ENCODE data around the gene MIER1.

The MIER1 gene

GRCh38 chr1:66930823-66931174 is 6.0 kb downstream of the MIER1 start:
- H4K20me1 ChIP-seq (ENCODE audit: low read depth, low read length): peaks cover 38% of the 10 kb centered on the region
- TF ChIP-seq CTCF (IDR thresholded peaks at IDR 0.05; ENCODE audit: insufficient read depth, low read length, poor library complexity, severe bottlenecking): no peak
- no peak for TF ChIP-seq EZH2phosphoT487 (conservative IDR thresholded peaks at IDR 0.05; ENCODE audit: low read length)

GRCh38 chr1:66931590-66931989 is 6.8 kb downstream of the MIER1 start:
- peak overlapping the region; percentile 91 for H3K9ac ChIP-seq (ENCODE audit: low read length)
- H2AFZ ChIP-seq (ENCODE audit: low read depth, low read length, severe bottlenecking): no peak overlapping the region
- no peak for TF ChIP-seq CTCF (IDR thresholded peaks at IDR 0.05; ENCODE audit: insufficient read depth, low read length, poor library complexity, severe bottlenecking)
- no peak for TF ChIP-seq EZH2phosphoT487 (conservative IDR thresholded peaks at IDR 0.05; ENCODE audit: low read length)
- H3K36me3 ChIP-seq (ENCODE audit: low read length): peaks cover 3% of the 10 kb centered on the region; the same call in 1 of the 2 replicates
- H3K27me3 ChIP-seq (ENCODE audit: low read length): no peaks in the 10 kb centered on the region
- no peaks in the 10 kb centered on the region for H3K9me3 ChIP-seq (ENCODE audit: insufficient read depth, low read length)
- peak overlapping the region; percentile 94 for H3K4me3 ChIP-seq (ENCODE audit: insufficient read depth, low read length, poor library complexity, severe bottlenecking)
- H3K27ac ChIP-seq (ENCODE audit: low read depth, low read length): no peak overlapping the region; the same call in 1 of the 2 replicates
- H3K4me2 ChIP-seq (ENCODE audit: low read depth, low read length, poor library complexity, severe bottlenecking): peak overlapping the region; percentile 96
- peaks cover 29% of the 10 kb centered on the region for H3F3A ChIP-seq (ENCODE audit: insufficient read depth)
- peaks cover 86% of the 10 kb centered on the region for H3K79me2 ChIP-seq (ENCODE audit: insufficient read depth, low read length)
- peaks cover 39% of the 10 kb centered on the region for H4K20me1 ChIP-seq (ENCODE audit: low read depth, low read length)
- no peaks in the 10 kb centered on the region for H3K9me2 ChIP-seq (replicated peaks; ENCODE audit: insufficient read depth, low read length)

More at GRCh38 chr1:66930823-66931174, 6.0 kb downstream of the MIER1 start:
- Histone ChIP-seq H3K9ac (ENCODE audit: low read length) (peak overlapping the region; percentile 91), H3K4me2 (ENCODE audit: low read depth, low read length, poor library complexity, severe bottlenecking) (peak overlapping the region; percentile 96), H3K9me3 (ENCODE audit: insufficient read depth, low read length) (no peaks in the 10 kb centered on the region), H3K36me3 (ENCODE audit: low read length) (peaks cover 3% of the 10 kb centered on the region; the same call in 1 of the 2 replicates), H2AFZ (ENCODE audit: low read depth, low read length, severe bottlenecking) (peak overlapping the region; percentile 68), H3K27me3 (ENCODE audit: low read length) (no peaks in the 10 kb centered on the region), H3K4me3 (ENCODE audit: insufficient read depth, low read length, poor library complexity, severe bottlenecking) (peak overlapping the region; percentile 94), H3K9me2 (replicated peaks; ENCODE audit: insufficient read depth, low read length) (no peaks in the 10 kb centered on the region), H3K27ac (ENCODE audit: low read depth, low read length) (peak overlapping the region; percentile 80), H3K79me2 (ENCODE audit: insufficient read depth, low read length) (peaks cover 86% of the 10 kb centered on the region), H3F3A (ENCODE audit: insufficient read depth) (peaks cover 33% of the 10 kb centered on the region)

- Histone ChIP-seq H3K79me2 (ENCODE audit: insufficient read depth, low read length) (peaks cover 86% of the 10 kb centered on the region), H3F3A (ENCODE audit: insufficient read depth) (peaks cover 23% of the 10 kb centered on the region), H3K27me3 (ENCODE audit: low read length) (no peaks in the 10 kb centered on the region), H3K27ac (ENCODE audit: low read depth, low read length) (peak overlapping the region; percentile 4; the same call in 1 of the 2 replicates), H3K9me3 (ENCODE audit: insufficient read depth, low read length) (no peaks in the 10 kb centered on the region), H2AFZ (ENCODE audit: low read depth, low read length, severe bottlenecking) (no peak overlapping the region), H3K9me2 (replicated peaks; ENCODE audit: insufficient read depth, low read length) (no peaks in the 10 kb centered on the region), H3K9ac (ENCODE audit: low read length) (peak overlapping the region; percentile 26; the same call in 1 of the 2 replicates), H4K20me1 (ENCODE audit: low read depth, low read length) (peaks cover 39% of the 10 kb centered on the region), H3K36me3 (ENCODE audit: low read length) (peaks cover 3% of the 10 kb centered on the region; the same call in 1 of the 2 replicates), H3K4me3 (ENCODE audit: insufficient read depth, low read length, poor library complexity, severe bottlenecking) (peak overlapping the region; percentile 94), H3K4me2 (ENCODE audit: low read depth, low read length, poor library complexity, severe bottlenecking) (peak overlapping the region; percentile 96)
- TF ChIP-seq EZH2phosphoT487 (conservative IDR thresholded peaks at IDR 0.05; ENCODE audit: low read length): no peak
- no peak for TF ChIP-seq CTCF (IDR thresholded peaks at IDR 0.05; ENCODE audit: insufficient read depth, low read length, poor library complexity, severe bottlenecking)
Observed at GRCh38 chr1:66932291-66932690, 7.5 kb downstream of the MIER1 start.

Data from SU-DHL-6 (cell line).